Lower lobe of right lung (tissue), 2 donors: ENCODE measurements around the gene CCNJ. TPM values are rescaled to one million over a fixed set of nuclear protein-coding genes. Genes with fewer than 3 reads are reported as not detected.
A peak's percentile ranks its signal among the peaks of the same experiment; 100 is the strongest.
"Not testable (repeated sequence)": the region's sequence is repeated elsewhere in the genome, so short reads cannot be mapped to it uniquely, and the experiment has no call there.

Source experiments
- ATAC-seq, 2 donors: fragments of 200-7000 bp; cut with Tn5 transposase; one replicate each; pipeline ENCODE4 v1.9.1; 2020 to 2022; ENCODE audit warnings: mild to moderate bottlenecking in 2 of 2, moderate library complexity in 2 of 2
- DNase-seq: peaks from one replicate; pipeline ENCODE4 v3.0.0-alpha.2; 2020
- H3K27ac ChIP-seq: fragments of 200-600 bp; one replicate; pipeline ENCODE4 v1.8.0; 2022
- H3K27me3 ChIP-seq: fragments of 200-600 bp; one replicate; pipeline ENCODE4 v1.8.0; 2022; ENCODE audit warnings: low read depth
- H3K36me3 ChIP-seq: fragments of 200-600 bp; one replicate; pipeline ENCODE4 v1.8.0; 2022; ENCODE audit warnings: mild to moderate bottlenecking
- H3K4me1 ChIP-seq: fragments of 200-600 bp; one replicate; pipeline ENCODE4 v1.8.0; 2022
- H3K4me3 ChIP-seq: fragments of 200-600 bp; one replicate; pipeline ENCODE4 v1.8.0; 2022; ENCODE audit warnings: mild to moderate bottlenecking
- H3K9me3 ChIP-seq: fragments of 200-600 bp; one replicate; pipeline ENCODE4 v1.8.0; 2022
- intact Hi-C: fragments of 100-400 bp; cut with DNase I; formaldehyde crosslinking; loops from one replicate; pipeline ENCODE4 v1.11.0; 2022
- long read RNA-seq: library from polyadenylated mRNA; unstranded; transcript quantifications from one replicate; pipeline ENCODE4 v2.0.0, GENCODE V29; 2021
- total RNA-seq: library from RNA; stranded (reverse); fragmentation: NEBNext Ultra II Directional; extraction: Animal tissue kit (Norgen Biotek cat#: 25700); gene quantifications from one replicate; pipeline ENCODE4 v1.2.1, GENCODE V29; 2021
- TF ChIP-seq, protein P1 (sequence below): fragments of 200-600 bp; IDR thresholded peaks from one replicate; pipeline ENCODE4 v1.8.0; 2022; ENCODE audit warnings: antibody characterized with exemption, mild to moderate bottlenecking
- donor health status: DM: no; HTN: yes; CAD: no; lungs with severe emphysema.

The CCNJ gene, protein sequence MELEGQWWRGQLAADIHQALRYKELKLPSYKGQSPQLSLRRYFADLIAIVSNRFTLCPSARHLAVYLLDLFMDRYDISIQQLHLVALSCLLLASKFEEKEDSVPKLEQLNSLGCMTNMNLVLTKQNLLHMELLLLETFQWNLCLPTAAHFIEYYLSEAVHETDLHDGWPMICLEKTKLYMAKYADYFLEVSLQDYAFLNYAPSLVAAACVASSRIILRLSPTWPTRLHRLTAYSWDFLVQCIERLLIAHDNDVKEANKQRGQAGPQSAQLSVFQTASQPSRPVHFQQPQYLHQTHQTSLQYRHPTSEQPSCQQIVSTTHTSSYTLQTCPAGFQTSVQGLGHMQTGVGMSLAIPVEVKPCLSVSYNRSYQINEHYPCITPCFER
- total RNA-seq = 8.8 TPM
- long read RNA-seq, partial matches to known transcripts = 6 of 10 reads
- long read RNA-seq, other reads (novel, unspliced or antisense) = 0 of 10 reads

DNA sequence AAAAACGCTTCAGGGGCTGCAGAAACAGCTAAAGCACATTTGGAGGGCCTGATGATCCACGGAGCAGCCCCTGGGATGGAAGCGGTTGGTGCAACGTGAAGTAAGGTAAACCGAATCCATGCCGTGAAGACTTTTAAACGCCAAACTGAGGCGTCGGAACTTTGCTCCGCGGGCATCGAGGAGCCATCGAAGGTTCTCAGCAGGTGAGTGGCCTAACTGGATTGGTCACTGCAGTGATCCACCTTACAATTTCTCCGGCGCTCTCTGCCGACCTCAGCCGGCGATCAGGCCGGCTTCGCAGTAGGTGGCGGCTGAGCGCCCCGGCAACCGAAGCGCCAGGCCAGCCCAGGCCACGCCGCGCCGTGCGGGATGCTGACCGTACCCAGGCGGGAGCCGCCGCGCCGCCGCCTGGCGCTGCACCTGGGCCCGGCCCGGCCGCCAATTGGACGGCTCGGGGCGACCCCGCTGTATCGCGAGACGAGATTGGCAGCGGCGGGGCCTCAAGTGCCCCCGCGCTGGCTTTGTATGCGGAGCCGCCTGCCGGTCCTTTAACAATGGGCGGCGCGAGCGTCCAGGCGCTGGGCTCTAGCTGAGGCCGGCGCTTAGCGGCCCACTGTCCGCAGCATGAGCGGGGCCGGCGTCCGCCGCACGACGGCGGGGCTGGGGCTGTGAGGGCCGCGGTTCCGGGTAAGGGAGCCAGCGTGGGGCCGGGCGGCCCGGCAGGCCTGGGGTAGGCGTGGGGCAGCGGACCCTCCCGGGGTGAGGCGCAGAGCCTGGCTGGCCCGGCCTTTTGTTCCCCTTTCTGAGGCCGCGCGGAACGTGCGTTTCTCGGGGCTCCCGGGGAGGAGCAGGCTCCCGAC is at the start of gene CCNJ:
Gene CCNJ (plus strand): TSS at position 551 of the 860 bp plus-strand sequence. CDS start 811 bp downstream, outside the sequence.
- intact Hi-C loops = no loop called here
- H3K27ac ChIP-seq = peak within 1 kb of the TSS; percentile 92
- TF ChIP-seq, protein P1, sequence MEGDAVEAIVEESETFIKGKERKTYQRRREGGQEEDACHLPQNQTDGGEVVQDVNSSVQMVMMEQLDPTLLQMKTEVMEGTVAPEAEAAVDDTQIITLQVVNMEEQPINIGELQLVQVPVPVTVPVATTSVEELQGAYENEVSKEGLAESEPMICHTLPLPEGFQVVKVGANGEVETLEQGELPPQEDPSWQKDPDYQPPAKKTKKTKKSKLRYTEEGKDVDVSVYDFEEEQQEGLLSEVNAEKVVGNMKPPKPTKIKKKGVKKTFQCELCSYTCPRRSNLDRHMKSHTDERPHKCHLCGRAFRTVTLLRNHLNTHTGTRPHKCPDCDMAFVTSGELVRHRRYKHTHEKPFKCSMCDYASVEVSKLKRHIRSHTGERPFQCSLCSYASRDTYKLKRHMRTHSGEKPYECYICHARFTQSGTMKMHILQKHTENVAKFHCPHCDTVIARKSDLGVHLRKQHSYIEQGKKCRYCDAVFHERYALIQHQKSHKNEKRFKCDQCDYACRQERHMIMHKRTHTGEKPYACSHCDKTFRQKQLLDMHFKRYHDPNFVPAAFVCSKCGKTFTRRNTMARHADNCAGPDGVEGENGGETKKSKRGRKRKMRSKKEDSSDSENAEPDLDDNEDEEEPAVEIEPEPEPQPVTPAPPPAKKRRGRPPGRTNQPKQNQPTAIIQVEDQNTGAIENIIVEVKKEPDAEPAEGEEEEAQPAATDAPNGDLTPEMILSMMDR = peak; percentile 20
- H3K27me3 ChIP-seq = no peaks in the 10 kb centered on the region
- DNase-seq (peak; percentile 93), ATAC-seq (peak; percentile 98 to 99)
- peaks cover 4% of the 10 kb centered on the region for H3K36me3 ChIP-seq
- H3K9me3 ChIP-seq = no peaks in the 10 kb centered on the region
- peak within 1 kb of the TSS; percentile 89 for H3K4me3 ChIP-seq
- peaks cover 12% of the 10 kb centered on the region for H3K4me1 ChIP-seq

DNA sequence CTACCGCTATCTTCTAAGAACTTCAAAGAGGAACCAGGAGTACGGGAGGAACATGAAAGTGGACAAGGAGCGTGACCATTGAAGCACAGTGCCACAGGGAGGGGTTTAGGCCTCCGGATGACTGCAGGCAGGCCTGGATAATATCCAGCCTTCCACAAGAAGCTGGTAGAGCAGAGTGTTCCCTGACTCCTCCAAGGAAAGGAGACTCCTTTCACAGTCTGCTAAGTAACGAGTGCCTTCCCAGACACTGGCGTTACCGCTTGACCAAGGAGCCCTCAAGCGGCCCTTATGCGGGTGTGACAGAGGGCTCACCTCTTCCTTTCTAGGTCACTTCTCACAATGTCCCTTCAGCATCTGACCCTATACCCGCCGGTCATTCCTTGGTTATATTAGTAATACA is 49.0 kb upstream of the CCNJ start:
- H3K27me3 ChIP-seq, H3K4me3 ChIP-seq, intact Hi-C loops, H3K36me3 ChIP-seq, H3K4me1 ChIP-seq, ATAC-seq, H3K27ac ChIP-seq, DNase-seq, H3K9me3 ChIP-seq: not testable (repeated sequence)

DNA sequence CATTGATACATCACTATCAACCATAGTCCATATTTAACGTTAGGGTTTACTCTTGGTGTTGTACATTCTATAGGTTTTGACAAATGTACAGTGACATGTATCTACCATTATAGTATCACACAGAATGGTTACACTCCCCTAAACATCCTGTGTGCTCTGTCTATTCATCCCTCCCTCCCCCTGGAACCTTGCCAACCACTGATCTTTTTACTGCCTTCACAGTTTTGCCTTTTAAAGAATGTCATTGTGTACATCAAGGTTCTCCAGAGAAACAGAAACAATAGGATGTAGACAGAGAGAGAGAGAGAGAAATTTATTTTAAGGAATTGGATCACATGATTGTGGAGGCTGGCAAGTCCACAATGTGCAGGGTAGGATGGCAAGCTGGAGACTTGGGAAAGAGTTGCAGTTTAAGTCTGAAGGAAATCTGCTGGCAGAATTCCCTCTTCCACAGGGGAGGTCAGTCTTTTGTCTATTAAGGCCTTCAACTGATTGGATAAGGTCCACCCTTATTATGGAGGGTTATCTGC is 45.1 kb upstream of the CCNJ start:
- H3K27ac ChIP-seq = no peak overlapping the region
- no peak for DNase-seq
- H3K9me3 ChIP-seq = no peaks in the 10 kb centered on the region
- no peak overlapping the region for H3K4me3 ChIP-seq
- no peaks in the 10 kb centered on the region for H3K36me3 ChIP-seq
- no peaks in the 10 kb centered on the region for H3K27me3 ChIP-seq
- intact Hi-C loops = no loop called here
- ATAC-seq = no peak
- no peaks in the 10 kb centered on the region for H3K4me1 ChIP-seq
- TF ChIP-seq, protein P1 = no peak

DNA sequence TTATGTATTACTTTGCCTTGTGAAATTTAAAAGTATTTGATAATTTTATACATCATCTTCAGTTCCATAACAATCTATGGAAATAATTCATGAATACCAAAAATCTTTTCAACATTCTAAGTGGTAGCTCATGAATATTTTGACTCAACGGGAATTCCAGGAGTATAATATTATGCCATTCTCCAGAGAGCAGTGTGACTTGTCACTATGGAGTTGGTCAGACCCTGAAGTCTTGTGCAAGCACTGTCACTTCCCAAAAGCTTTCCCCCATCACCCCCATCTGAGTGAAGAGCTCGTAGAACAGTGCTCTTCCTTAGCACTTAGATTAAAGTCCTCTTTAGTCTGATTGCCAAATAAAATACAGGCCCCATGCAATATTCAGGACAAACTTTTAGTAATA is 29.4 kb upstream of the CCNJ start:
- H3K27me3 ChIP-seq = no peaks in the 10 kb centered on the region
- H3K27ac ChIP-seq = no peak overlapping the region
- H3K4me3 ChIP-seq = no peak overlapping the region
- intact Hi-C loops = no loop called here
- ATAC-seq (no peak), DNase-seq (no peak)
- H3K9me3 ChIP-seq = no peaks in the 10 kb centered on the region
- TF ChIP-seq, protein P1 = no peak
- peaks cover 5% of the 10 kb centered on the region for H3K4me1 ChIP-seq
- no peaks in the 10 kb centered on the region for H3K36me3 ChIP-seq

DNA sequence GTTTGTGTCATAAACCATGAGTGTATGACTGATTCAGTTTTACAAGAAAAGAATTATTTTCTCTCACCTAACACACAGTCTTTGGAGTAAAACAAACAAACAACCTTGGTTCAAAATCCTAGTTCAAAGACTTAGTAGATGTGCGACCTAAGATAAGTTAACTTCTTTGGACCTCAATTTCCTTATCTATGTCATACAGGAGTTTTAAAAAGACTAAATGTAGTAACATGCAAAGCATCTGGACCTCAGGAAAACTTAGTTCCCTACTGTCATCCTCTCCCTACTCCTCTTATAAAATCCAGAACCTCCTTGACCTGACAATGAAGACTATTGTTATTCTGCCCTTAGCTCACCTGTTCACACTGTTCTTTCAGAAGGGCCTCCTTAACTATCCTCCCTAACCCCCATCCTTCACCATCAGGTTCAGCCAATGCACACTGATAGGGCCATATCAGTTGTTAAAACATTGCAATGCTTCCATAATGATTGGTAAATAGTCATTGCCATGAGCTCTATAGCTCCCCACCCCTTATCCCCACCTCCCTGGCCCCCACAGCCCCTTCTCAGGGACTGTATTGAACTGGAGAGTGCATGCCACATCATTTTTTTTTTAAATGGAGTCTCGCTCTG is 28.8 kb upstream of the CCNJ start:
- Histone ChIP-seq H3K9me3 (no peaks in the 10 kb centered on the region), H3K36me3 (no peaks in the 10 kb centered on the region), H3K27ac (no peak overlapping the region), H3K27me3 (no peaks in the 10 kb centered on the region), H3K4me3 (no peak overlapping the region), H3K4me1 (peaks cover 5% of the 10 kb centered on the region)
- TF ChIP-seq, protein P1 = no peak
- ATAC-seq (no peak), DNase-seq (no peak)
- intact Hi-C loops = no loop called here
